ENCODE data around the gene MYH13. TPM values are rescaled to one million over a fixed set of nuclear protein-coding genes. Genes with fewer than 3 reads are reported as not detected.

Gene MYH13
- total RNA-seq, 2 donors from 2014 or later, result 0.28 TPM; not detected in 1

DNA sequence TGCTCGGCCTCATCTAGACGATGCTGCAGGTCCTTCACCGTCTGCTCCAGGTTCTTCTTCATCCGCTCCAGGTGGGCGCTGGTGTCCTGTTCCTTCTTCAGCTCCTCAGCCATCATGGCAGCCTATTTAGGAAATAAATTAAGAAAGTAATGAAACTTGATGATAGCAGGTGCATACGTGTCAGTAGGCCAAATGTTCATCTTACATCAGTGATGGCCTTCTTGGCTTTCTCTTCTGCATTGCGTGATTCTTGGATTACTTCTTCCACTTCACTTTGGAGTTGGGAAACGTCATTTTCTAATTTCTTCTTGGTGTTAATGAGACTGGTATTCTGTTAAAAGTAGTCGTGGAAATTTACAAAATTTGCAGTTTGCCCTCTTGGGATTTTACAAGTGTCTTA, 20.1 kb upstream of the MYH13 start:
- WGBS, result 79% methylated on average over 9 of the region's 9 CpGs
- Histone ChIP-seq H3K27ac (no peak overlapping the region), H3K27me3 (replicated peaks; ENCODE audit: insufficient read depth) (no peaks in the 10 kb centered on the region), H3K4me1 (replicated peaks) (no peaks in the 10 kb centered on the region), H3K4me3 (no peak overlapping the region), H3K9me3 (no peaks in the 10 kb centered on the region), H3K36me3 (no peaks in the 10 kb centered on the region)
- TF ChIP-seq POLR2A (IDR thresholded peaks at IDR 0.05) (no peak), POLR2AphosphoS5 (IDR thresholded peaks at IDR 0.05) (no peak)
- TF ChIP-seq, protein P1, sequence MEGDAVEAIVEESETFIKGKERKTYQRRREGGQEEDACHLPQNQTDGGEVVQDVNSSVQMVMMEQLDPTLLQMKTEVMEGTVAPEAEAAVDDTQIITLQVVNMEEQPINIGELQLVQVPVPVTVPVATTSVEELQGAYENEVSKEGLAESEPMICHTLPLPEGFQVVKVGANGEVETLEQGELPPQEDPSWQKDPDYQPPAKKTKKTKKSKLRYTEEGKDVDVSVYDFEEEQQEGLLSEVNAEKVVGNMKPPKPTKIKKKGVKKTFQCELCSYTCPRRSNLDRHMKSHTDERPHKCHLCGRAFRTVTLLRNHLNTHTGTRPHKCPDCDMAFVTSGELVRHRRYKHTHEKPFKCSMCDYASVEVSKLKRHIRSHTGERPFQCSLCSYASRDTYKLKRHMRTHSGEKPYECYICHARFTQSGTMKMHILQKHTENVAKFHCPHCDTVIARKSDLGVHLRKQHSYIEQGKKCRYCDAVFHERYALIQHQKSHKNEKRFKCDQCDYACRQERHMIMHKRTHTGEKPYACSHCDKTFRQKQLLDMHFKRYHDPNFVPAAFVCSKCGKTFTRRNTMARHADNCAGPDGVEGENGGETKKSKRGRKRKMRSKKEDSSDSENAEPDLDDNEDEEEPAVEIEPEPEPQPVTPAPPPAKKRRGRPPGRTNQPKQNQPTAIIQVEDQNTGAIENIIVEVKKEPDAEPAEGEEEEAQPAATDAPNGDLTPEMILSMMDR (IDR thresholded peaks at IDR 0.05), result no peak
- no peak for DNase-seq (ENCODE audit: low spot score)
- intact Hi-C loops (cut with DNase I), result no loop called here

GRCh38 chr17:10385871-10386270, 13.1 kb upstream of the MYH13 start:
- intact Hi-C loops (cut with DNase I), result no loop called here
- no peaks in the 10 kb centered on the region for H3K9me3 ChIP-seq
- TF ChIP-seq POLR2A (IDR thresholded peaks at IDR 0.05), result no peak
- no peak for TF ChIP-seq POLR2AphosphoS5 (IDR thresholded peaks at IDR 0.05)
- TF ChIP-seq, protein P1 (IDR thresholded peaks at IDR 0.05), result no peak
- no peaks in the 10 kb centered on the region for H3K27me3 ChIP-seq (replicated peaks; ENCODE audit: insufficient read depth)
- no peak overlapping the region for H3K4me3 ChIP-seq
- 70% methylated on average over 6 of the region's 6 CpGs for WGBS
- no peaks in the 10 kb centered on the region for H3K4me1 ChIP-seq (replicated peaks)
- no peaks in the 10 kb centered on the region for H3K36me3 ChIP-seq
- no peak for DNase-seq (ENCODE audit: low spot score)
- no peak overlapping the region for H3K27ac ChIP-seq

GRCh38 chr17:10384175-10384574, 11.4 kb upstream of the MYH13 start:
- TF ChIP-seq, protein P1 (IDR thresholded peaks at IDR 0.05), result no peak
- no peak for TF ChIP-seq POLR2A (IDR thresholded peaks at IDR 0.05)
- no peak for TF ChIP-seq POLR2AphosphoS5 (IDR thresholded peaks at IDR 0.05)
- Histone ChIP-seq H3K27ac (no peak overlapping the region), H3K9me3 (no peaks in the 10 kb centered on the region), H3K36me3 (no peaks in the 10 kb centered on the region), H3K4me1 (replicated peaks) (no peaks in the 10 kb centered on the region), H3K27me3 (replicated peaks; ENCODE audit: insufficient read depth) (no peaks in the 10 kb centered on the region), H3K4me3 (no peak overlapping the region)
- no peak for DNase-seq (ENCODE audit: low spot score)
- WGBS, result 63% methylated on average over 8 of the region's 8 CpGs
- intact Hi-C loops (cut with DNase I), result no loop called here

GRCh38 chr17:10380631-10381408, 8.0 kb upstream of the MYH13 start:
- Histone ChIP-seq H3K4me3 (no peak overlapping the region), H3K27me3 (replicated peaks; ENCODE audit: insufficient read depth) (no peaks in the 10 kb centered on the region), H3K27ac (no peak overlapping the region), H3K9me3 (no peaks in the 10 kb centered on the region), H3K36me3 (no peaks in the 10 kb centered on the region), H3K4me1 (replicated peaks) (no peaks in the 10 kb centered on the region)
- intact Hi-C loops (cut with DNase I), result no loop called here
- TF ChIP-seq POLR2AphosphoS5 (IDR thresholded peaks at IDR 0.05) (no peak), POLR2A (IDR thresholded peaks at IDR 0.05) (no peak)
- TF ChIP-seq, protein P1 (IDR thresholded peaks at IDR 0.05), result no peak
- DNase-seq (ENCODE audit: low spot score), result no peak
- 69% methylated on average over 3 of the region's 3 CpGs for WGBS

DNA sequence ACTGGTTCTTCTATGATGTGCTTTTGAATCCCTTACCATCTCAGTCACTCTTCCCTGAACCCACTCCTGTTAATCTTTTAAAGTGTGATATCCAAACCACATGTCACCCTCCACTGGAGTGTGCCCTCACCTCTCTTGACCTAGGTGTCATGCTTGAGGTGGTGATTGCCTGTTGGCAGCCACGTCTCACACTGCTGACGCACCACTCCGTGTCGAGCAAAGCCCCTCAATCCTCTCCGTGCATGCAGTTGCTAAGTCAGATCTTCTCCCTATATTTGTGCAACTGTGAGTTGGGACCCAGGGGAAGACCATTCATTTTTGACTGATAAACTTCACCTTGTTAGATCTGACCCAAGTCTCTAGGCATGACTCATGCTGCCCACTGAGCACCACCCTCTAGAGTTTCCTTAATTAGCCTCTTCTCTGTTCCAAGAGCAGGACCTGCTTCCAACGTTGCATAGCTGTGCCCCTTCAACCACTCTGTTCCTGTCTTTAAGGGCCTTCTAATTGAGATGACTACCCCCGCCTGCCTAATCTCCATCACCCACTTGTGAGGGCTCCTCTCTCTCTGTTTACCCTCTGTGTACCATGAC, 2.7 kb downstream of the MYH13 start:
- Histone ChIP-seq H3K27me3 (replicated peaks; ENCODE audit: insufficient read depth) (no peaks in the 10 kb centered on the region), H3K4me3 (no peak overlapping the region), H3K27ac (no peak overlapping the region), H3K4me1 (replicated peaks) (no peaks in the 10 kb centered on the region), H3K36me3 (no peaks in the 10 kb centered on the region), H3K9me3 (no peaks in the 10 kb centered on the region)
- TF ChIP-seq POLR2AphosphoS5 (IDR thresholded peaks at IDR 0.05), result no peak
- TF ChIP-seq POLR2A (IDR thresholded peaks at IDR 0.05), result no peak
- TF ChIP-seq, protein P1 (IDR thresholded peaks at IDR 0.05), result no peak
- no peak for DNase-seq (ENCODE audit: low spot score)
- WGBS, result 91% methylated on average over 7 of the region's 7 CpGs
- intact Hi-C loops (cut with DNase I), result no loop called here
